Effector CD8-positive, alpha-beta T cell (primary cell): ENCODE measurements around the gene GPR68.
A peak's percentile ranks its signal among the peaks of the same experiment; 100 is the strongest.
"Not testable (repeated sequence)": the region's sequence is repeated elsewhere in the genome, so short reads cannot be mapped to it uniquely, and the experiment has no call there.

Experiments
- DNase-seq: peaks from one replicate; lab custom pipeline; 2025; lab: John Stamatoyannopoulos, UW

Gene GPR68

GRCh38 chr14:91229005-91229382, 15.5 kb downstream of the GPR68 start:
- DNase-seq = no peak

- peak; percentile 55 for DNase-seq
These were observed 16.1 kb downstream of the GPR68 start for GRCh38 chr14:91228112-91229004.

- DNase-seq = no peak
These were observed 17.3 kb downstream of the GPR68 start for GRCh38 chr14:91227183-91227628.

DNA sequence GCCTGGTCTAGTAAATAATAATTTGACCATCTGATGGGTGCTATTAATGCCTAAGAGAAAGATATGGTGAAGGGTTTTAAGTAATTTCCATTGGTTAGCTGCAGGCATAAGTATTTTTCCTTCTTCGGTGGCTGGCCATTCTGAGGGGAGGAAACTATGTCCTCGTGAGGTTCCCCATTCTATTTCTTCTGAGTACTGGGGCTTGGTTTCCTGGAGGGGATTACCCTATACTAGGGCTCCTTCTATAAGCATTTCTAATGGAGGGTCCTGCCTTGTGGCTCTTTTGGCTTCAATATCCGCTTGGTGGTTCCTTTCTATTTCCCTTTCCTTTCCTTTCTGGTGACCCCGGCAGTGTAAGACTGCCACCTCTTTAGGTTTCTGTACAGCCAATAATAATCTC, 18.1 kb downstream of the GPR68 start:
- DNase-seq = not testable (repeated sequence)

- DNase-seq = no peak
These were observed 19.5 kb downstream of the GPR68 start for GRCh38 chr14:91225025-91225424.

GRCh38 chr14:91223028-91223783, 21.3 kb downstream of the GPR68 start:
- no peak for DNase-seq

- DNase-seq = no peak
These were observed 23.2 kb downstream of the GPR68 start for GRCh38 chr14:91221270-91221669.

DNA sequence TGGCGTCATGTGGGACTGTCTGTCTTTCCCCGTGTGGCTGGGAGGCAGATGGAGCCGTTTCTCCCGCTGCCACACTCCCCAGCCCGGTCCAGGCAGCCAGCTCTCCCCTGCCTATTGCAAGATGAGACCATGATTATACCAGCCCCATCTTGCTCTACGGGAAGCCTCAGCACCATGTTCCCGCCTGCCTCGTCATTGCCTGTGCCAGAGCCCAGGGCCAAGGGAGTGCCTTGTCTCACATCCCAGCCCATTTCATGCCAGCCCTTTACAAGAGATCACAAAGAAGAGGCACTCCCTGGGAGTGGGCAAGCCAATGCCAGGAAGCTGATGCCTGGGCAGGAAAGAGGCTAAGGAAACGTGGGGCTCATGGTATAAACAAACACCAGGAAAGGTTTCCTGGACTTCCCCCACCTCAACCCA, 23.9 kb downstream of the GPR68 start:
- DNase-seq = no peak

DNA sequence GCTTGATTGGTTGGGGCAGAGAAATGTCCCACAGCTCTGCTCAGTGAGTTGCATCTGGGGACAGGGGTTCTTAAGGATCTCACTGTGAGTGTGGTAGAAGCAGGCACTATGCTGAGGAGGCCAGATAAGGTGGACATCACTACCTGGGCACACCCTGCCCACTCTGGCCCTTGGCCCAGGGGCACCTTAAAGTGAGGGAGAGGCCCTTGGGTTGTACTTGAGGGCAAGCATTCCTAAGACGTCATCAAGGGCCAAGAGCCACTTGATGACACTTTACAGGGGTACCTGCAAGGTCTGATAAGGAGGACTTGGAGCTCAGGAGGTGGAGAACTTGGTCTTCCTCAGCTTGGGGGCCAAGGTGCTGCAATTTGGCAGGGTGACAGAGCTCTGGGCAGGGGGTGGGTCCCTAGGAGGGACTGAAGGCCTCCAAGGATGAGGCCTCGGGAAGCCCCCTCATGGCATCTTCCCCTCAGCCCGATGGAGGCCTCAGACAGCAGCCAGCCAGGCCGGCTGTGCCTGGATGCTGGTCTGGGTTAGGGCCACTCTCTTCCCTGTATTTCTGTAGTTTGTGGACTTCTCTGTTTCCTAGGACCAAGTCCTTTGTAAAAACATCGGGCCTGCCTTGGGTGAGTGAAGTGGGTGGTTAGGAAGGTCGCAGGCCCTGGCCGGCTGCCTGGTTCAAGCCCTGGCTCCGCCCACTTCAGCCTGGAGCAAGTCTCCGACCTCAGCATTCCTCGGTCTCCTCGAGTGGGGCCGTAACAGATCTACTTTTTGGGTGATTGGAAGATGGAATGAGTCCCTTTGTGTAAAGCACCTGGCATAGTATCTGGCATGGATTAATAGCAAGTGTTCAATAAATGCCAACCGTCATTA, 24.8 kb downstream of the GPR68 start:
- no peak for DNase-seq

DNA sequence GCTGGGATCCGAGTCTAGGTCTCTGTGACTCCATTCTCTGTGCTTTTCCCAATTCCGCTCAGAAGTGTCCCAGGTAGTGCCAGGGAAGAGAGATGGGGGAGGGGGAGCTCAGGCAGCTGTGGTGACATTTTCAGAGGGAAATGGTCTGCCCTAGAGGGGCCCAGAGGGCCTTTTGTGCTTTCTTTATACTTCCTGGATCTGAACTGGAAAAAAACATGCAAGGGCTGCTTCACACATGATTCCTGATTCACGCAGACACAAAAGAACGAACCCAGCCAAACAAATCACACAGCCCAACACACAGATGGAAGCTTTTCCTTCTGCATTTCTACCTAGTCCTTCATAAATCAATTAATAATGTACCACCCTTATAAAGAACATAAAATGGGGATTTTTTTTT, 26.5 kb downstream of the GPR68 start:
- no peak for DNase-seq

DNA sequence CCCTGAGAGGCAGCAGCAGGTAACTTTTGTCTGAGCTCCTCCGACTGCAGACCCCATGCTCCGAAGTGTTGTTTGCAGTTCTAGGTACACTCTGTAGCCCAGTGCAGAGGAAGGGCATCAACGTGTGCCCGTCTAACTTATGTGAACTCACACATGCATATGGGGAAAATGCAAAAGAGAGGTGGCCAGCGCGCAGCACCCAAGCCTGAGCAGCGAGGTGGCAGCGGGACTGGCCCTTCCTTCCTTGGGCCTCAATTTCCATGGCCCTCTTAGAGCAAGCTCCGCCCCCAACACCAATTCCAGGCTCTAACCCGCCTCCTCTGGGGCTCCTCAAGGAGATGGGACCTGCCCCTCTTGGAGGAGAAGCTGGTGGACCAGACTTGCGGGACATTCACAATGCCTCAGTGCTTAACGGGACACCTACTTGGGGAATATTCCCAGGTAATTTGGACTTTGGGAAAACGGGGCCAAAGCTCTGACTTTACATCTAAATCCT, 27.7 kb downstream of the GPR68 start:
- no peak for DNase-seq

GRCh38 chr14:91215381-91215780, 29.1 kb downstream of the GPR68 start:
- DNase-seq = no peak

DNA sequence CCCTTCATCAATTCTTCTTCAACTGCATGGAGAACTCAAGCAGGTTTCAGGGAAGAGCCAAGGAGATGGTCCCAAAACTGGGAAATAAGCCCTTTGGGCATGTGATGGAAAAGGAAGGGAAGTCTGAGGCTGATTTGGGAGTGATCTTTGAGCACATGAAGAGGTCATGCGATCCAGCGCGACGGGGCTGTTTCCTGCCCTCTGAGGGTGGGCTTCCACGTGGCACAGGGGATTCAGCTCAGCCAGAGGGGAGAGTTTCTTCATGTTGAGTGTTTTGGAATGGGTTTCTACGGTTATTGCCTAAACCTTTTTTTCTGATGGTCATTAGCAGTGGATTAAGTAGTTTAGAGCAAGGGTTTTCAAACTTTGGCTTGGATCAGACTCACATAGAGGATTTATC, 30.2 kb downstream of the GPR68 start:
- no peak for DNase-seq

GRCh38 chr14:91211017-91211416, 33.5 kb downstream of the GPR68 start:
- DNase-seq = no peak

DNA sequence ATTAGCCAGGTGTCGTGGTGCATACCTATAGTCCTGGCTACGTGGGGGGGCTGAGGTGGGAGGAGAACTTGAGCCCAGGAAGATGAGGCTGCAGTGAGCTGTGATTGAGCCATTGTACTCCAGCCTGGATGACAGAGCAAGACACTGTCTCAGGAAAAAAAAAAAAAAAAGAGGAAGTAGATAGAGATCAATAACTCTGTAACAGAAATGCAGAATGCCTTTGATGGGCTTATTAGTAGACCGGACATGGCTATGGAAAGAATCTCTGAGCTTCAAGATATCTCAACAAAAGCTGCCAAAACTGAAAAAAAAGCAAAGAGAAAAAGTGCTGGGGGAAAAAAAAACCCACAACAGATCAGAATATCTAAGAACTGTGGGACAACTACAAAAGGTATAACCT, 37.5 kb downstream of the GPR68 start:
- DNase-seq = no peak

GRCh38 chr14:91205459-91205858, 39.0 kb downstream of the GPR68 start:
- no peak for DNase-seq

DNA sequence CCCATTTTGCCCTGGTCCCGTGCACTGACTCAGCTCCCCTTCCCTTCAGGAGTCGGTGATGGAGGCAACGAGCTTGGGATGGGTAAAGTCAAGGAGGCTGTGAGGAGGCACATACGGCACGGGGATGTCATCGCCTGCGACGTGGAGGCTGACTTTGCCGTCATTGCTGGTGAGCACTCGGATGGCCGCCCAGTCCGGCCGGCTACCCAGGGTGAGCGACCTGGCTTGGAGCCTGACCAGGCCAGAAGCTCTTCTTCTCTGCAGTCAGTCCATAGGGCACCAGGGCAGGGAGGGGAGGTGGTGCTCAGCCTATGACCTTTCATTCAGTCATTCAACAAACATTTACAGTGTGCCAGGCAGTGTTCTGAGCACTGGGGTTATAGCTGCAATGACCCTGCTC, 39.8 kb downstream of the GPR68 start:
- no peak for DNase-seq

- no peak for DNase-seq
These were observed 42.1 kb downstream of the GPR68 start for GRCh38 chr14:91202234-91202974.

DNA sequence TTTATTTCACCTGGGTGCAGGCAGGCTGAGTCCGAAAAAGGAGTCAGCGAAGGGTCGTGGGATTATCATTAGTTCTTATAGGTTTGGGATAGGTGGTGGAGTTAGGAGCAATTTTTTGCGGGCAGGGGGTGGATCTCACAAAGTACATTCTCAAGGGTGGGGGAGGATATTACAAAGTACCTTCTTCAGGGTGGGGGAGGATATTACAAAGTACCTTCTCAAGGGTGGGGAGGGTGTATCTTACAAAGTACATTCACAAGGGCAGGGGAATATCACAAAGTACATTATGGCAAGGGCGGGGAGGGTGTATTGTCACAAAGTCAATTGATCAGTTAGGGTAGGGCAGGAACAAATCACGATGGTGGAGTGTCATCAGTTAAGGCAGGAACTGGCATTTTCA, 43.7 kb downstream of the GPR68 start:
- not testable (repeated sequence) for DNase-seq

GRCh38 chr14:91197631-91198030, 46.9 kb downstream of the GPR68 start:
- no peak for DNase-seq

DNA sequence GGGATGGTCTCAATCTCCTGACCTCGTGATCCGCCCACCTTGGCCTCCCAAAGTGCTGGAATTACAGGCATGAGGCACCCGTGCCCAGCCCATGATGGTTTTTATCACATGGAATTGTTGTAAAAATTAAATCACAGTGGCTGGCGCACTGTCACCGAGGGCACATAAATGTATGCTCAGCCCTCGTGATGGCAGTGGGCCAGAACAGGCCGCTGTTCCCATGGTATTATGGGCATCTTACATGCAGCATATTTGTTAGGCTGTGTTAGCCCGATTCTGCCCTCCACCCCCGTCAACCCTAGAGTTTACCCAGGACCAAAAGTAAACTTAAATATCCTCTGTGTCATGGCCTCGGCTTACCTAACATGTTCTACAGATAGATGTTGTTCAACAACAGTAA, 48.6 kb downstream of the GPR68 start:
- DNase-seq = no peak
